Measurements from ENCODE around the gene UCHL5.
A peak's percentile ranks its signal among the peaks of the same experiment; 100 is the strongest.
"Not testable (repeated sequence)": the region's sequence is repeated elsewhere in the genome, so short reads cannot be mapped to it uniquely, and the experiment has no call there.

Gene UCHL5

GRCh38 chr1:193005785-193006184 lies 53.4 kb downstream of the UCHL5 start:
- no peak for DNase-seq

- DNase-seq, result no peak
Observed at GRCh38 chr1:192998536-192998935, 60.6 kb downstream of the UCHL5 start.

- no peak for DNase-seq
Observed at GRCh38 chr1:192994141-192994540, 65.0 kb downstream of the UCHL5 start.

- DNase-seq, result no peak
Observed at GRCh38 chr1:192993426-192994085, 65.6 kb downstream of the UCHL5 start.

DNA sequence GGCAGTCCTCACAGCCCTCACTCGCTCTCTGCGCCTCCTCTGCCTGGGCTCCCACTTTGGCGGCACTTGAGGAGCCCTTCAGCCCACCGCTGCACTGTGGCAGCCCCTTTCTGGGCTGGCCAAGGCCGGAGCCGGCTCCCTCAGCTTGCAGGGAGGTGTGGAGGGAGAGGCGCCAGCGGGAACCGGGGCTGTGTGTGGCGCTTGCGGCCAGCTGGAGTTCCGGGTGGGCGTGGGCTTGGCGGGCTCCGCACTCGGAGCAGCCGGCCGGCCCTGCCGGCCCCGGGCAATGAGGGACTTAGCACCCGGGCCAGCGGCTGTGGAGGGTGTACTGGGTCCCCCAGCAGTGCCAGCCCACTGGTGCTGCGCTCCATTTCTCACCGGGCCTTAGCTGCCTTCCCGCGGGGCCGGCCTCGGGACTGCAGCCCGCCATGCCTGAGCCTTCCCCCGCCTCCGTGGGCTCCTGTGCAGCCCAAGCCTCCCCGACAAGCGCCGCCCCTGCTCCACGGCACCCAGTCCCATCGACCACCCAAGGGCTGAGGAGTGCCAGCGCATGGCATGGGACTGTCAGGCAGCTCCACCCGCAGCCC lies 72.3 kb downstream of the UCHL5 start:
- DNase-seq, result not testable (repeated sequence)

GRCh38 chr1:192986110-192986747 lies 72.9 kb downstream of the UCHL5 start:
- DNase-seq, result peak; percentile 87

GRCh38 chr1:192984080-192984479 lies 75.1 kb downstream of the UCHL5 start:
- DNase-seq, result no peak

DNA sequence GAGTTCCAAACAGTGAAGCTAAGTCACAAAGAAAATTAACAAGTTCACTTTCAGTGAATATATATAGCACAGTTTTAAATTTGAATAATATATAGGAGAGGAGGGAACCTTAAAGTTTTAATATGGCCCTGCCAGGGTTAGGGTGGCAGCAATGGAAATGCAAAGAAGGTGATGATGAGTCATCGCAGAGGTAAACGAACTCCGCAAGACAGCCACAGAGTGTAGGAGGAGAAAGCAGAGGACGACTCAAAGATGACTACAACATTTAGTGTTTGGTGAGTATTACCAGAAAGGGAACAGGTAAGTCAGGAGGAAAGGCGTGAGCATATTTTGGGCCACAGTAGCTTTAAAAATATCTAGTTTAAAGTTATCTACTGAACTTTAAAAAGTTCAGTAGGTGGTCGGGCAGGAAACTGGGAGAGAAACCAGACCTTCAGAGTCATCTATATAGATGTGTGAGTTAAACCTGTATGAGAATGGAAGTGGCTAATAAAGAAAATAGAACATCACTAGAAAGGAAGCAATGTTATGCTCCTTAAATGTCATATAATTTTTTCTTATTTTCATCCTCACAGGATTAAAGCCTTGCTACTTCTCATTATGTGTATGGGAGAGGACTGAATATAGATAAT lies 75.7 kb downstream of the UCHL5 start:
- DNase-seq, result no peak

- DNase-seq, result no peak
Observed at GRCh38 chr1:192980856-192981255, 78.3 kb downstream of the UCHL5 start.

DNA sequence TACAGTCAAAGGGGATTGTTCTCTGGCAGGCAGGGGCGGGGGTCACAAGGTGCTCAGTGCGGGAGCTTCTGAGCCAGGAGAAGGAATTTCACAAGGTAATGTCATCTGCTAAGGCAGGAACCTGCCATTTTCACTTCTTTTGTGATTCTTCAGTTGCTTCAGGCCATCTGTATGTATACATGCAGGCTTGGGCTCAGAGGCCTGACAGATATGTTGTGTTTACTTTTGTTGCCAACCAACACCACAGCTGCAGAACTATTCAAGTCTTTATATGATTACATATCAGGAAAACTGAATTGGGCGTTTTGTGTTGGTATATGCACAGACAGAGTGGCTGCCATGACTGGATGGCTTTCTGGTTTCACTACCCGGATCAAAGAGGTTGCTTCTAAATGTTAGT lies 78.8 kb downstream of the UCHL5 start:
- DNase-seq, result not testable (repeated sequence)

GRCh38 chr1:192979542-192979941 lies 79.6 kb downstream of the UCHL5 start:
- DNase-seq, result no peak

DNA sequence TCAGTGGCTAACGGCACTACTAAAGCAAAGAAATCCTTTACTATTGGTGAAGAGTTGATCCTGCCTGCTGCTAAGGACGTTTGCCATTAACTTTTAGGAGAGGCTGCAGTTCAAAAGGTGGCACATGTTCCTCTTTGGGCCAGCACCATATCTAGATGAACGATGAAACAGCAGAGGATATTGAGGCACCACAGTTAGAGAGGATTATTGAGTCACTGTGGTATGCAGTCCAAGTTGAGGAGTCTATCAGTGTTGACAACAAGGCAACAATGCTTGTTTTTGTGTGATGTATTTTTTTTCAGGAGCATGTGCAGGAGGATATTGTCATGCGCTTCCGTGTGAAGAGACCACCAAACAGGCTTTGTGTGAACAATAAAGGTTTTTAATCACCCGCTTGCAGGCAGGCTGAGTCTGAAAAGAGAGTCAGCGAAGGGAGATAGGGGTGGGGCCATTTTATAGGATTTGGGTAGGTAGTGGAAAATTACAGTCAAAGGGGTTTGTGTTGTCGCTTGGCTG lies 80.9 kb downstream of the UCHL5 start:
- no peak for DNase-seq

DNA sequence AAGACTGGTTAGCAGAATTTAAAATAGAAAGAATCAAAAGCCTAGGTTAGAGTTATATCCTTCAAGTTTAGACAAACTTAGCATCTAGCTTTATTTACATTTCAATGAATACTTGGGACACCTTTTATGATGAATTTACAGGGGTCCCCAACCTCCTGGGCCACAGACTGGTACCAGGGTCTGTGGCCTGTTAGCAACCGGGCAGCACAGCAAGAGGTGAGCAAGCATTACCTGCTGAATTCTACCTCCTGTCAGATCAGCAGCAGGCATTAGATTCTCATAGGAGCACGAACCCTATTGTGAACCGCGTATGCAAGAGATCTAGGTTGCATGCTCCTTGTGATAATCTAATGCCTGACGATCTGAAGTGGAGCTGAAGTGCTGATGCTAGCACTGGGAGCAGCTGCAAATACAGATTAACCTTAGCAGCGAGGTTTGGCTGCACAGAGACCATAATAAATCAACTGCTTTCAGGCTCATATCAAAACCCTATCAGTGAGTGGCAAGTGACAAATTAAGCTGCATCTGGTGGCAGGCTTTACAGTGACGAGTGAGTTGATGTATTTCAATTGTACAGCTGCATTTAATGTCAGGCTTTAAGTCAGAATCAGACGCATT lies 82.0 kb downstream of the UCHL5 start:
- DNase-seq, result no peak

DNA sequence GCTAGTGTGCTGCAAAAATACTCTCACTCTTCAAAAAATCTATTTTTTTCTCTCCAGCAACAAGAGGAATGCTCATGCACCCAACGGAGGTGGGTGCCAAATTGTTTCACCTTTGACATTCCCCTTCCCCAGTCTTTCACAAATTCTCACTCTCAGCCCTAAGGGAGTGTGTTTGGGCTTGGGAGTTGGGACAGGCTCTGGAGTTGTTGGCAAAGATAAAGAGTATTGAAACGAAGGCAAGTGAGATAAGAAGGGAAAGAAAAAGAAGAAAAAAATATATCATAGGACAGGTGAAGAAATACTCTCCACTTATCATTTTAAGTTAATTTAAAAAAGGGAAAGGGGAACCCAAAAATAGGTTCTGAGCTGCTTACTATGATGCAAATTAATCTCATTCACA lies 82.6 kb downstream of the UCHL5 start:
- DNase-seq, result no peak

DNA sequence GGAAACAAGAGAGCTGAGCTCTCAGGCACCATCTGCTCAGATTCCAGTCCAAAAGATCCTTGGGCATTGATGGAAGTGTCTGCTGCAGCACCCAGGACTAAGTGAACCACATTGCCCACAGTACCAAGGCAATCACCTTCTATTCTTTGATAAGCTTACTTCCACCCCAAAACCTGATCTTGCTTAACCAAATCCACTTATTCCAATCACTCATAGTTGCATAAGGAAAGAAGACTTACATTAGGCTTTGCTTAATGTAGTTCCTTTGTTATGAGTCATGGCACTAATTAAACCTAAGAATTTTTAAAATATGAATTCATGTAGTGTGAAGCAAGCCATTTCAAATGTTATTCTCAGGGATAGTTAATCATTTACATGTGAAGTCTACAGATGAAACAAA lies 84.5 kb downstream of the UCHL5 start:
- DNase-seq, result no peak

DNA sequence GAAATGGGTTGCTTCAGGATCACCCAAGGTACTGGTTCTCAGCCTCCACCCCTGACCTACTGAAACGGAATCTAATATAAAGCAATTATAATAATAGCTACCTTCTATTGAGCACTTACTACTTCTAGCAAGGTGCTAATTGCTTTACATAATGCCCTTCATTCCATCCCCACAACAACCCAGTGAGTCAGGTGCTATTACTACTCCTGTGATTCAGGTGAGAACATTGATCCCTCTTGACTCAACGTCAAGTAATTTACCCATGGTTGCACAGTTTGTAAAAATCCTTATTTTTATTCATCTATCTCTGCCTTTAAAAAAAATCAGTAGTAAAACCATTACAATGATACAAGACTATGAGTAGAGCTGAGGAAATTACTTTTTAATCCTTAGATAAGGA lies 85.2 kb downstream of the UCHL5 start:
- no peak for DNase-seq

DNA sequence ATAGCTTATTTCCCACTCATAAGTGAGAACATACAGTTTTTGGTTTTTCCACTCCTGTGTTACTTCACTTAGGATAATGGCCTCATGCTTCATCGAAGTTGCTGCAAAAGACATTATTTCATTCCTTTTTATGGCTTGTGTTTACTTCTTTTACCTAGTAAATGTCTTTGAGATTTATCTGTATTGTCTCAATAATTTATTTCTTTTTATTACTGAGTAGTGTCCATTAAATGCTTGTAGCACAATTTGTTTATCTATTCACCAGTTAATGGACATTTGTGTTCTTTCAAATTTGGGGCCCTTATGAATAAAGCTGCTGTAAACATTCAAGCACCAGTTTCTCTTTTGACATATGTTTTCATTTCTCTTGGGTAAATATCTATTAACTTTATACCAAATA lies 86.0 kb downstream of the UCHL5 start:
- no peak for DNase-seq

- no peak for DNase-seq
Observed at GRCh38 chr1:192969091-192969490, 90.1 kb downstream of the UCHL5 start.

DNA sequence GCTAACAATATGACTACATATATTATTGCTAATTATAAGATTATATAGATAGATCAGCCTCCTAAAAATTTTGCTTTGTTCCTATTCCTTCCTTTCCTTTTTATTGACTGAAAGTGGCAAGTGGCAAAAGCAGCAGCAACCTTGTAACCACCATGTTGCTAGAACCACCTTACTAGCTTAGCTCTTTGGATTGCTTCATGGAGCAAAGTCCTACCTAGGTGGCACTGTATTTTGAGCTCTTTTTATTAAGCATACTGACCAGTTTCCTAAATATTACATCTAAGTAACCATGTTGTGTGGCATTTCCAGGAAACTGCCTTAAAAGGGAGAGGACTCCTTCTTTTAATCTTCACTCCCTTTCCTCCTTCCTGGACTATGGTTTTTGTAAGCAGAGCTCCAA lies 90.8 kb downstream of the UCHL5 start:
- no peak for DNase-seq

- no peak for DNase-seq
Observed at GRCh38 chr1:192967901-192968300, 91.3 kb downstream of the UCHL5 start.

- no peak for DNase-seq
Observed at GRCh38 chr1:192967211-192967877, 91.8 kb downstream of the UCHL5 start.

DNA sequence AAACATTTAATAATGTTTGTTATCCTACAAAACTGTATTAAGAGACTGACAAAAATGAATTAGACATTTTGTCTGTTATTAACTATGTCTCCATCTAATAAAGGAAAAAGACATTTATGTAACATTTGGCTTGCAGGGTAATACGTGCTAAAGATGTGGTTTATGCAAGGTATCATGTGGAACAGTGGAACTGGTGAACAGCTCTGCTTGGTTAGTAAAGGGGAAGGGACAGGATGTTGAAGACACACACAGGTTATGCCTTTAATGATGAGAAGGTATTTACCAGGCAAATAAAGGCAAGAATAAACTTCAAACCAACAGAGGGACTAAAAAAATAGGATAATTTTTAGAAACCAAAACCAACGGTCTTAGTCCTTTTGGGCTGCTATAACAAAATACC lies 93.1 kb downstream of the UCHL5 start:
- DNase-seq, result no peak

DNA sequence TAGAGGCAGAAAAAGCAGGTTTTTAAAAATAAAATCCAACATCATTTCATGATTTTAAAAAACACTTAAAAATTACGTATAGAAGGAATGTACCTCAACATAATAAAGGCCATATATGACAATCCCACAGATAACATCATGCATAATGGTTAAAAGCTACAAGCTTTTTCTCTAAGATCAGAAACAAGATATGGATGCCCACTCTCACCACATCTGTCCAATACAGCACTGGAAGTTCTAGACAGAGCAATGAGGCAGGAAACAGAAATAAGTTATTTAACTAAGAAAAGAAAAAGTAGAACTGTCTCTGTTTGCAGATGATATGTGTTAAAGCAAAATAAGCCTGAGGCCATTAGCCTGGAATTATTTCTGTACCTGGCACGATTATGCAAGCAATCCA lies 96.3 kb downstream of the UCHL5 start:
- no peak for DNase-seq

Measured in NCI-H226 (cell line).